WTC11 (cell line): ENCODE measurements around the gene CTNNA2. TPM values are rescaled to one million over a fixed set of nuclear protein-coding genes. Genes with fewer than 3 reads are reported as not detected.

ENCODE experiments used
- ATAC-seq: fragments of 200-7000 bp; cut with Tn5 transposase; 2 replicates; pipeline ENCODE4 v1.10.0; 2021; ENCODE audit warnings: mild to moderate bottlenecking, moderate library complexity
- CTCF ChIA-PET: fragments of 300-600 bp; sonication (Branson Sonifier 250); formaldehyde crosslinking; loops from one replicate; lab custom pipeline; 2021; ENCODE audit warnings: antibody characterized with exemption; lab: Charles Lee
- POLR2A ChIA-PET: fragments of 350-600 bp; sonication (Branson Sonifier 250); formaldehyde crosslinking; loops from one replicate; lab custom pipeline; 2021; ENCODE audit warnings: antibody characterized with exemption; lab: Charles Lee
- DNase-seq: peaks from one replicate; pipeline ENCODE4 v3.0.0; 2021; ENCODE audit warnings: low spot score
- H3K27ac Mint-ChIP-seq: 2 replicates; pipeline ENCODE4 v1.8.0; 2021; ENCODE audit warnings: mixed read lengths
- H3K27me3 Mint-ChIP-seq: 2 replicates; pipeline ENCODE4 v1.8.0; 2021; ENCODE audit warnings: low read depth, mild to moderate bottlenecking, moderate library complexity, mixed read lengths
- H3K36me3 Mint-ChIP-seq: 2 replicates; pipeline ENCODE4 v1.8.0; 2021; ENCODE audit warnings: mixed read lengths
- H3K4me1 Mint-ChIP-seq: 2 replicates; pipeline ENCODE4 v1.8.0; 2022; ENCODE audit warnings: mixed read lengths
- H3K4me3 Mint-ChIP-seq: 2 replicates; pipeline ENCODE4 v1.8.0; 2021; ENCODE audit warnings: mild to moderate bottlenecking, moderate library complexity, mixed read lengths
- H3K9me3 Mint-ChIP-seq: 2 replicates; pipeline ENCODE4 v1.8.0; 2021; ENCODE audit warnings: mixed read lengths
- ATF2 ChIP-seq: sonication (generic); formaldehyde crosslinking; IDR thresholded peaks from 2 replicates; pipeline ENCODE4 v1.8.1; 2022; ENCODE audit warnings: low read depth, missing genetic modification reagents, borderline replicate concordance
- CBFB ChIP-seq: sonication (generic); formaldehyde crosslinking; IDR thresholded peaks from 2 replicates; pipeline ENCODE4 v1.8.1; 2022; ENCODE audit warnings: mild to moderate bottlenecking, low read depth, missing genetic modification reagents
- CDX4 ChIP-seq: fragments of 250-450 bp; sonication (Bioruptor Pico); IDR thresholded peaks from 2 replicates; pipeline ENCODE4 v1.9.0; 2021; ENCODE audit warnings: moderate library complexity, mild to moderate bottlenecking, inconsistent platforms, borderline replicate concordance
- CREB1 ChIP-seq: sonication (generic); formaldehyde crosslinking; IDR thresholded peaks from 2 replicates; pipeline ENCODE4 v1.8.0; 2023; ENCODE audit warnings: mild to moderate bottlenecking, missing genetic modification reagents
- CREM ChIP-seq: sonication (generic); formaldehyde crosslinking; IDR thresholded peaks from 2 replicates; pipeline ENCODE4 v1.8.1; 2022; ENCODE audit warnings: mild to moderate bottlenecking, missing genetic modification reagents, moderate library complexity
- CTCF ChIP-seq: fragments of 200-600 bp; IDR thresholded peaks from 2 replicates; pipeline ENCODE4 v1.8.0; 2022; ENCODE audit warnings: antibody characterized with exemption
- ETV6 ChIP-seq: sonication (generic); formaldehyde crosslinking; IDR thresholded peaks from 2 replicates; pipeline ENCODE4 v1.8.1; 2022; ENCODE audit warnings: mild to moderate bottlenecking, missing genetic modification reagents
- FOXJ3 ChIP-seq: sonication (generic); formaldehyde crosslinking; IDR thresholded peaks from 2 replicates; pipeline ENCODE4 v1.9.0; 2021; ENCODE audit warnings: missing genetic modification reagents, mild to moderate bottlenecking, borderline replicate concordance
- HMGA2 ChIP-seq: fragments of 250-450 bp; sonication (Bioruptor Pico); IDR thresholded peaks from 2 replicates; pipeline ENCODE4 v1.4.0; 2021; ENCODE audit warnings: mild to moderate bottlenecking, moderate library complexity
- KAT7 ChIP-seq: sonication (generic); formaldehyde crosslinking; IDR thresholded peaks from 2 replicates; pipeline ENCODE4 v1.8.1; 2023; ENCODE audit warnings: missing genetic modification reagents, mild to moderate bottlenecking, borderline replicate concordance
- MYBL2 ChIP-seq: sonication (generic); formaldehyde crosslinking; IDR thresholded peaks from 2 replicates; pipeline ENCODE4 v1.8.1; 2023; ENCODE audit warnings: mild to moderate bottlenecking, moderate library complexity, missing genetic modification reagents
- NR2C2 ChIP-seq: sonication (generic); formaldehyde crosslinking; IDR thresholded peaks from 2 replicates; pipeline ENCODE4 v1.8.0; 2022; ENCODE audit warnings: mild to moderate bottlenecking, missing genetic modification reagents
- PREB ChIP-seq: sonication (generic); formaldehyde crosslinking; IDR thresholded peaks from 2 replicates; pipeline ENCODE4 v1.8.1; 2022; ENCODE audit warnings: mild to moderate bottlenecking, missing genetic modification reagents, moderate library complexity, borderline replicate concordance
- PRRX2 ChIP-seq: fragments of 250-450 bp; sonication (Bioruptor Pico); IDR thresholded peaks from 2 replicates; pipeline ENCODE4 v1.8.0; 2021; ENCODE audit warnings: mild to moderate bottlenecking
- TEAD4 ChIP-seq: sonication (generic); formaldehyde crosslinking; IDR thresholded peaks from 2 replicates; pipeline ENCODE4 v1.8.0; 2022; ENCODE audit warnings: mild to moderate bottlenecking, missing genetic modification reagents
- USF1 ChIP-seq: sonication (generic); formaldehyde crosslinking; IDR thresholded peaks from 2 replicates; pipeline ENCODE4 v1.8.0; 2022; ENCODE audit warnings: mild to moderate bottlenecking, missing genetic modification reagents
- ZNF263 ChIP-seq: sonication (generic); formaldehyde crosslinking; IDR thresholded peaks from 2 replicates; pipeline ENCODE4 v1.8.1; 2022; ENCODE audit warnings: low read depth, mild to moderate bottlenecking, moderate library complexity, missing genetic modification reagents
- ZNF425 ChIP-seq: fragments of 250-450 bp; sonication (Bioruptor Pico); conservative IDR thresholded peaks from 2 replicates; pipeline ENCODE4 v1.9.0; 2021; ENCODE audit warnings: mild to moderate bottlenecking
- ZNF532 ChIP-seq: fragments of 250-450 bp; sonication (Bioruptor Pico); IDR thresholded peaks from 2 replicates; pipeline ENCODE4 v1.9.0; 2021; ENCODE audit warnings: mild to moderate bottlenecking, borderline replicate concordance
- total RNA-seq: library from RNA; stranded (reverse); gene quantifications from 3 replicates; pipeline ENCODE4 v1.2.3, GENCODE V29; 2021

Gene CTNNA2
- total RNA-seq, 1 experiment from 2014 or later, result 3.8 TPM

- H3K4me3 Mint-ChIP-seq, result no peak overlapping the region
- TF ChIP-seq CREM (CRISPR knock-in tag) (no peak), NR2C2 (CRISPR knock-in tag) (no peak), ATF2 (CRISPR knock-in tag) (no peak), ETV6 (CRISPR knock-in tag) (no peak), PREB (no peak), CDX4 (no peak), MYBL2 (CRISPR knock-in tag) (no peak), HMGA2 (CRISPR knock-in tag) (no peak), CTCF (no peak), ZNF425 (CRISPR knock-in tag) (no peak), FOXJ3 (no peak), ZNF263 (no peak), USF1 (CRISPR knock-in tag) (no peak), CREB1 (CRISPR knock-in tag) (no peak)
- TF ChIP-seq, all 79 proteins: peak for 0
- Mint-ChIP-seq H3K36me3 (no peaks in the 10 kb centered on the region; the same call in 1 of the 2 replicates), H3K27me3 (no peaks in the 10 kb centered on the region), H3K27ac (no peak overlapping the region), H3K4me1 (no peaks in the 10 kb centered on the region), H3K9me3 (no peaks in the 10 kb centered on the region)
- ATAC-seq (no peak), DNase-seq (no peak)
- POLR2A ChIA-PET, result no interaction called here
- CTCF ChIA-PET, result no interaction called here
These were observed 106.6 kb downstream of the CTNNA2 start for GRCh38 chr2:79619442-79619841.

- no peak for ATAC-seq
- Mint-ChIP-seq H3K9me3 (no peaks in the 10 kb centered on the region), H3K36me3 (no peaks in the 10 kb centered on the region; the same call in 1 of the 2 replicates), H3K27ac (no peak overlapping the region), H3K27me3 (no peaks in the 10 kb centered on the region), H3K4me3 (no peak overlapping the region), H3K4me1 (no peaks in the 10 kb centered on the region)
- DNase-seq, result no peak
- ChIA-PET POLR2A (no interaction called here), CTCF (no interaction called here)
- TF ChIP-seq CTCF, result no peak
- TF ChIP-seq PRRX2 (CRISPR knock-in tag), result no peak
- TF ChIP-seq CDX4, result no peak
- no peak for TF ChIP-seq USF1 (CRISPR knock-in tag)
- no peak for TF ChIP-seq KAT7 (CRISPR knock-in tag)
- no peak for TF ChIP-seq TEAD4 (CRISPR knock-in tag)
- no peak for TF ChIP-seq CBFB
- TF ChIP-seq ZNF532 (CRISPR knock-in tag), result no peak
These were observed 107.1 kb downstream of the CTNNA2 start for GRCh38 chr2:79619976-79620375.
